Hepatocyte (in vitro differentiated cells): ENCODE results near the gene SMARCD2. TPM values are rescaled to one million over a fixed set of nuclear protein-coding genes. Genes with fewer than 3 reads are reported as not detected.

Source experiments
- DNase-seq: peaks from one replicate; pipeline ENCODE4 v3.0.0-alpha.2; 2016; ENCODE audit warnings: low spot score
- H2AFZ ChIP-seq: fragments of 200-600 bp; sonication (generic); 2 replicates; pipeline ENCODE4 v1.6.0; 2016; ENCODE audit warnings: antibody characterized with exemption, mild to moderate bottlenecking
- H3K27ac ChIP-seq: fragments of 200-600 bp; sonication (generic); 2 replicates; pipeline ENCODE4 v1.5.1; 2016; ENCODE audit warnings: mild to moderate bottlenecking
- H3K27me3 ChIP-seq: fragments of 200-600 bp; sonication (generic); 2 replicates; pipeline ENCODE4 v1.6.1; 2016
- H3K36me3 ChIP-seq: fragments of 200-600 bp; sonication (generic); replicated peaks from 2 replicates; pipeline ENCODE4 v1.5.1; 2016; ENCODE audit warnings: low read depth; ENCODE audit not compliant: insufficient read depth
- H3K4me1 ChIP-seq: fragments of 200-600 bp; sonication (generic); 2 replicates; pipeline ENCODE4 v1.5.1; 2016; ENCODE audit warnings: mild to moderate bottlenecking, moderate library complexity; ENCODE audit not compliant: insufficient read depth
- H3K4me2 ChIP-seq: fragments of 200-600 bp; sonication (generic); 2 replicates; pipeline ENCODE4 v1.6.0; 2016
- H3K4me3 ChIP-seq: fragments of 200-600 bp; sonication (generic); 2 replicates; pipeline ENCODE4 v1.5.1; 2016; ENCODE audit warnings: mild to moderate bottlenecking
- H3K79me2 ChIP-seq: fragments of 200-600 bp; sonication (generic); 2 replicates; pipeline ENCODE4 v1.6.0; 2017; ENCODE audit warnings: mild to moderate bottlenecking
- H3K9me2 ChIP-seq: fragments of 200-600 bp; sonication (generic); replicated peaks from 2 replicates; pipeline ENCODE4 v1.6.0; 2017; ENCODE audit warnings: mild to moderate bottlenecking; ENCODE audit not compliant: insufficient read depth
- H3K9me3 ChIP-seq: fragments of 200-600 bp; sonication (generic); 2 replicates; pipeline ENCODE4 v1.5.1; 2016; ENCODE audit warnings: low read depth, mild to moderate bottlenecking
- H4K20me1 ChIP-seq: fragments of 200-600 bp; sonication (generic); 2 replicates; pipeline ENCODE4 v1.6.0; 2016; ENCODE audit warnings: mild to moderate bottlenecking; ENCODE audit not compliant: insufficient read depth, poor library complexity, severe bottlenecking
- CTCF ChIP-seq: fragments of 200-600 bp; sonication (generic); IDR thresholded peaks from 2 replicates; pipeline ENCODE4 v1.5.1; 2016; ENCODE audit warnings: antibody characterized with exemption, mild to moderate bottlenecking; ENCODE audit not compliant: poor library complexity
- EZH2 ChIP-seq: fragments of 200-600 bp; sonication (generic); IDR thresholded peaks from 2 replicates; pipeline ENCODE4 v1.6.1; 2016; ENCODE audit warnings: antibody characterized with exemption, mild to moderate bottlenecking, borderline replicate concordance
- EZH2phosphoT487 ChIP-seq: fragments of 200-600 bp; sonication (generic); IDR thresholded peaks from one replicate; pipeline ENCODE4 v1.6.1; 2018; ENCODE audit warnings: antibody characterized with exemption, mild to moderate bottlenecking, low read depth, moderate library complexity; ENCODE audit not compliant: unreplicated experiment, severe bottlenecking
- WGBS: methylation state at CpG from one replicate; pipeline ENCODE4 v1.1.6; 2016; ENCODE audit warnings: low lambda C conversion rate; ENCODE audit errors: missing lambda C conversion rate; 5-methylcytosine and 5-hydroxymethylcytosine counted together
- polyA plus RNA-seq: library from polyadenylated mRNA; unstranded; fragments of >200 nt; fragmentation: Nextera tagmentation; extraction: Ambion mirVana; gene quantifications from 2 replicates; pipeline ENCODE4 v1.2.1, GENCODE V29; 2016
- total RNA-seq: library from RNA; depleted of rRNA; stranded (reverse); fragments of >200 nt; gene quantifications from 2 replicates; pipeline ENCODE4 v1.2.3, GENCODE V29; 2014

SMARCD2 gene
- total and polyA plus RNA-seq, 2 experiments from 2014 or later, result 52.9 to 65.7 TPM

GRCh38 chr17:63855185-63855584 is 12.7 kb upstream of the SMARCD2 start:
- H3K36me3 ChIP-seq, result no peaks in the 10 kb centered on the region
- H3K4me2 ChIP-seq, result no peak overlapping the region
- H3K9me3 ChIP-seq, result no peaks in the 10 kb centered on the region
- no peaks in the 10 kb centered on the region for H3K4me1 ChIP-seq
- no peak overlapping the region for H3K4me3 ChIP-seq
- no peaks in the 10 kb centered on the region for H3K79me2 ChIP-seq
- WGBS, result 94% methylated on average over 8 of the region's 8 CpGs
- no peak overlapping the region for H3K27ac ChIP-seq
- no peaks in the 10 kb centered on the region for H3K9me2 ChIP-seq
- no peaks in the 10 kb centered on the region for H4K20me1 ChIP-seq
- H3K27me3 ChIP-seq, result no peaks in the 10 kb centered on the region
- TF ChIP-seq CTCF (no peak), EZH2 (no peak), EZH2phosphoT487 (no peak)
- no peak for DNase-seq
- H2AFZ ChIP-seq, result no peak overlapping the region

GRCh38 chr17:63854709-63855108 is 12.2 kb upstream of the SMARCD2 start:
- no peak for DNase-seq
- no peaks in the 10 kb centered on the region for H3K9me2 ChIP-seq
- H4K20me1 ChIP-seq, result no peaks in the 10 kb centered on the region
- 76% methylated on average over 5 of the region's 5 CpGs for WGBS
- no peaks in the 10 kb centered on the region for H3K36me3 ChIP-seq
- no peaks in the 10 kb centered on the region for H3K27me3 ChIP-seq
- no peak overlapping the region for H3K4me3 ChIP-seq
- H3K79me2 ChIP-seq, result no peaks in the 10 kb centered on the region
- no peak overlapping the region for H3K4me2 ChIP-seq
- no peak overlapping the region for H3K27ac ChIP-seq
- H3K4me1 ChIP-seq, result no peaks in the 10 kb centered on the region
- no peak overlapping the region for H2AFZ ChIP-seq
- no peak for TF ChIP-seq CTCF
- no peak for TF ChIP-seq EZH2phosphoT487
- TF ChIP-seq EZH2, result no peak
- H3K9me3 ChIP-seq, result no peaks in the 10 kb centered on the region

GRCh38 chr17:63853260-63853659 is 10.8 kb upstream of the SMARCD2 start:
- Histone ChIP-seq H3K4me2 (no peak overlapping the region), H3K79me2 (no peaks in the 10 kb centered on the region), H3K27me3 (no peaks in the 10 kb centered on the region), H3K36me3 (no peaks in the 10 kb centered on the region), H3K9me2 (no peaks in the 10 kb centered on the region), H3K27ac (no peak overlapping the region), H3K4me3 (no peak overlapping the region), H4K20me1 (no peaks in the 10 kb centered on the region), H3K9me3 (no peaks in the 10 kb centered on the region), H2AFZ (no peak overlapping the region), H3K4me1 (peaks cover 5% of the 10 kb centered on the region)
- no peak for DNase-seq
- 95% methylated on average over 2 of the region's 2 CpGs for WGBS
- TF ChIP-seq EZH2phosphoT487 (no peak), CTCF (no peak), EZH2 (no peak)

GRCh38 chr17:63850401-63850800 is 7.9 kb upstream of the SMARCD2 start:
- DNase-seq, result no peak
- Histone ChIP-seq H3K4me3 (no peak overlapping the region), H2AFZ (no peak overlapping the region), H3K79me2 (no peaks in the 10 kb centered on the region), H3K9me3 (no peaks in the 10 kb centered on the region), H3K27ac (no peak overlapping the region), H3K4me2 (no peak overlapping the region), H3K9me2 (no peaks in the 10 kb centered on the region), H3K36me3 (no peaks in the 10 kb centered on the region), H4K20me1 (no peaks in the 10 kb centered on the region), H3K27me3 (no peaks in the 10 kb centered on the region), H3K4me1 (peaks cover 5% of the 10 kb centered on the region)
- WGBS, result 91% methylated on average over 5 of the region's 9 CpGs
- TF ChIP-seq CTCF (no peak), EZH2 (no peak), EZH2phosphoT487 (no peak)
